Placental epithelial cell (primary cell): ENCODE data around the gene OR5K1. TPM values are rescaled to one million over a fixed set of nuclear protein-coding genes. Genes with fewer than 3 reads are reported as not detected.

Source experiments
- total RNA-seq: library from RNA; depleted of rRNA; stranded (reverse); fragments of >200 nt; gene quantifications from 2 replicates; pipeline ENCODE4 v1.2.3, GENCODE V29; 2012

Gene OR5K1
- total RNA-seq, result not detected in 2 replicates

DNA sequence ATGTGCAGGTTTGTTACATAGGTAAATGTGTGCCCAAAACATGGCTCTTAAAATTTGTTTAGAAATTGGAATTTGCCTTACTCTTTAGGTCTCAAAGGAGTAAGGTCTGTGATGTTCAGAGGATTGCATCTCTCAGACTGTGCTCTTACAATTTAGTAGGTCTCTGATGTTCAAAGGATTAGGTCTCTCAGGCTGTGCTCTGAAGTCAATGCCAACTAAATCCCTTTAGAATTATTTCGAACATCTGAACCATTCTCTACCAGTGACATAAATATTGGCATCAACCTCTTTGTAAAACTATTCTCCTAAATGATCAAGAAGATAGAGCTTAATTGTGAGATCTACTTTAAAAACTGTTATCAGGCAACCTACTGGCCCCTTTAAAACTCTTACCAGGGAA, at the start of gene OR5K1:
TSS of gene OR5K1 (plus strand) at position 301 of the 400 bp plus-strand sequence. CDS start 6,376 bp downstream, outside the sequence.

DNA sequence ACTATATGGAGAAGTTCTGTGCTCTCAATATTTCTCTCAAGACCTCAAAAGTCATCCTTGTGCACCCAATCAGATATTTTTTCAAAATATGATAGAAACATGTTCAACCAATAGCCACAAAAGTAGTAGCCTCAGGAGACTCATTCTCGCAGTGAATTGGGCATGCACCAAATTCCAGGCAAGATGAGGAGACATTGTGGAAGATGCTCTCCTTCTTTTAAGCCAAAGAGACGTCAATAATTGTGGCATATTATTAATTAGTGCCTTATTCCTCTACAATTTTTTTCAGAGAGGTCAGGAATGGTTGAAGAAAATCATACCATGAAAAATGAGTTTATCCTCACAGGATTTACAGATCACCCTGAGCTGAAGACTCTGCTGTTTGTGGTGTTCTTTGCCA, 34.4 kb downstream of the OR5K1 start, which contains the start of gene OR5K2:
TSS of gene OR5K2 (plus strand) at position 301 of the 400 bp plus-strand sequence. CDS start at position 301, 0 bp downstream.

Other genes starting within 250 kb of the OR5K1 start
- gene OR5H6, start 199.0 kb upstream of the OR5K1 start, total RNA-seq, result not detected in 2 replicates
- gene OR5H2, start 180.7 kb upstream of the OR5K1 start, total RNA-seq, result not detected in 2 replicates
- gene OR5K4, start 109.3 kb upstream of the OR5K1 start, total RNA-seq, result not detected in 2 replicates
- not detected in 2 replicates for gene OR5K3, start 72.5 kb upstream of the OR5K1 start, total RNA-seq
- gene OR5K2, start 34.5 kb downstream of the OR5K1 start, total RNA-seq, result not detected in 2 replicates
- 64.4 and 79.7 TPM in 2 replicates for gene CLDND1, start 59.7 kb downstream of the OR5K1 start, total RNA-seq
- not detected in 2 replicates for gene GPR15, start 68.8 kb downstream of the OR5K1 start, total RNA-seq
- 22.0 and 29.5 TPM in 2 replicates for gene CPOX, start 130.4 kb downstream of the OR5K1 start, total RNA-seq